Activated CD8-positive, alpha-beta memory T cell treated with anti-CD3 and anti-CD28 coated beads, Interleukin-2, amount 50 U/mL, for 4 hours (primary cell): ENCODE results near the gene EMX1.

ENCODE experiments used
- DNase-seq: peaks from one replicate; pipeline ENCODE4 v3.0.0-alpha.2; 2020

Gene EMX1

GRCh38 chr2:72926811-72927465, 9.6 kb downstream of the EMX1 start:
- DNase-seq = no peak

- DNase-seq = no peak
These were observed 10.6 kb downstream of the EMX1 start for GRCh38 chr2:72927619-72928550.

- DNase-seq = no peak
These were observed 11.7 kb downstream of the EMX1 start for GRCh38 chr2:72929010-72929409.

- DNase-seq = peak; percentile 13
These were observed 14.1 kb downstream of the EMX1 start for GRCh38 chr2:72931280-72931910.

GRCh38 chr2:72932045-72932740, 14.9 kb downstream of the EMX1 start:
- DNase-seq = peak; percentile 5

- DNase-seq = peak; percentile 4
These were observed 15.5 kb downstream of the EMX1 start for GRCh38 chr2:72932805-72933204.

GRCh38 chr2:72933207-72933606, 15.9 kb downstream of the EMX1 start:
- no peak for DNase-seq

GRCh38 chr2:72933646-72934151, 16.4 kb downstream of the EMX1 start:
- DNase-seq = no peak

GRCh38 chr2:72934683-72935610, 17.6 kb downstream of the EMX1 start:
- no peak for DNase-seq

GRCh38 chr2:72935611-72935957, 18.3 kb downstream of the EMX1 start:
- DNase-seq = no peak

GRCh38 chr2:72936660-72937355, 19.5 kb downstream of the EMX1 start:
- DNase-seq = no peak

- no peak for DNase-seq
These were observed 20.0 kb downstream of the EMX1 start for GRCh38 chr2:72937356-72937669.

GRCh38 chr2:72938455-72938854, 21.1 kb downstream of the EMX1 start:
- no peak for DNase-seq

- no peak for DNase-seq
These were observed 23.0 kb downstream of the EMX1 start for GRCh38 chr2:72940361-72940760.

- DNase-seq = no peak
These were observed 23.5 kb downstream of the EMX1 start for GRCh38 chr2:72940786-72941185.

GRCh38 chr2:72942293-72942692, 25.0 kb downstream of the EMX1 start:
- no peak for DNase-seq

- DNase-seq = no peak
These were observed 25.6 kb downstream of the EMX1 start for GRCh38 chr2:72942881-72943418.

GRCh38 chr2:72943540-72944395, 26.4 kb downstream of the EMX1 start:
- no peak for DNase-seq

- DNase-seq = no peak
These were observed 27.6 kb downstream of the EMX1 start for GRCh38 chr2:72944804-72945449.
